ENCODE results near the gene NUP214.

The NUP214 gene

GRCh38 chr9:131281119-131281965 is 156.0 kb downstream of the NUP214 start:
- H3K4me1 ChIP-seq (ENCODE audit: control insufficient read depth, low read length), result peaks cover 11% of the 10 kb centered on the region

DNA sequence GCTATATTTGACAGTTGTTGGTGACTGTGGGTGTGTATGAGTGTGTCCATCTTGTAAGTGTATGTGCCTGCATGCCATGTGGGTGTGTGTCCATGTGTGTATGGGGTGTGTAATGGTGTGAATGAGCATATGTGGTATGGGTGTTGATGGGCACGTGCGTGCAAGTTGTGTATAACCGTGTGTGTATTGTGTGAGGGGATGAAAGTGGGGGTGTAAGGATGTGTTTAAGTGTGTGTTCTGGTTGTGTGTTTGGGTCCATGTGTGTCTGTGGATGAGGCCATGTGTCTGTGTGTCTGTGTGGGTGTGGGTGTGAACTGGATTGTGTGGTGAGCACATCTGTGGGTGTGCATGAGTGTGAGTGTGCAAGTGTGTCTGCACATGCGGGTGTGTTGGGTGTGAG is 156.8 kb downstream of the NUP214 start:
- TF ChIP-seq EZH2phosphoT487 (IDR thresholded peaks at IDR 0.05; ENCODE audit: borderline replicate concordance, low read length), result no peak
- no peak for TF ChIP-seq CTCF (IDR thresholded peaks at IDR 0.05; ENCODE audit: low read depth, low read length, poor library complexity, severe bottlenecking)
- Histone ChIP-seq H3K36me3 (ENCODE audit: control insufficient read depth, low read length) (no peaks in the 10 kb centered on the region), H3K27ac (ENCODE audit: low read depth, low read length) (no peak overlapping the region), H3K9me2 (replicated peaks; ENCODE audit: control insufficient read depth, low read length) (no peaks in the 10 kb centered on the region), H3K79me2 (ENCODE audit: control insufficient read depth, low read length) (no peaks in the 10 kb centered on the region), H3K27me3 (ENCODE audit: control insufficient read depth, low read length) (no peaks in the 10 kb centered on the region), H3K9me3 (ENCODE audit: control insufficient read depth, insufficient read depth, low read length) (no peaks in the 10 kb centered on the region), H3K4me2 (ENCODE audit: low read length) (no peak overlapping the region), H4K20me1 (ENCODE audit: control insufficient read depth, insufficient read depth, low read depth, low read length) (no peaks in the 10 kb centered on the region), H3F3A (ENCODE audit: control insufficient read depth, insufficient read depth) (peaks cover 3% of the 10 kb centered on the region), H3K4me1 (ENCODE audit: control insufficient read depth, low read length) (peaks cover 11% of the 10 kb centered on the region), H3K4me3 (ENCODE audit: low read length) (no peak overlapping the region)

More at GRCh38 chr9:131281119-131281965, 156.0 kb downstream of the NUP214 start:
- Histone ChIP-seq H3K4me3 (ENCODE audit: low read length) (no peak overlapping the region), H3F3A (ENCODE audit: control insufficient read depth, insufficient read depth) (peaks cover 3% of the 10 kb centered on the region), H3K9me3 (ENCODE audit: control insufficient read depth, insufficient read depth, low read length) (no peaks in the 10 kb centered on the region), H3K27me3 (ENCODE audit: control insufficient read depth, low read length) (no peaks in the 10 kb centered on the region), H3K36me3 (ENCODE audit: control insufficient read depth, low read length) (peaks cover under 1% of the 10 kb centered on the region; the same call in 1 of the 2 replicates), H3K27ac (ENCODE audit: low read depth, low read length) (no peak overlapping the region), H4K20me1 (ENCODE audit: control insufficient read depth, insufficient read depth, low read depth, low read length) (no peaks in the 10 kb centered on the region), H3K79me2 (ENCODE audit: control insufficient read depth, low read length) (peaks cover 2% of the 10 kb centered on the region), H3K4me2 (ENCODE audit: low read length) (no peak overlapping the region), H3K9me2 (replicated peaks; ENCODE audit: control insufficient read depth, low read length) (no peaks in the 10 kb centered on the region)
- no peak for TF ChIP-seq EZH2phosphoT487 (IDR thresholded peaks at IDR 0.05; ENCODE audit: borderline replicate concordance, low read length)
- no peak for TF ChIP-seq CTCF (IDR thresholded peaks at IDR 0.05; ENCODE audit: low read depth, low read length, poor library complexity, severe bottlenecking)

DNA sequence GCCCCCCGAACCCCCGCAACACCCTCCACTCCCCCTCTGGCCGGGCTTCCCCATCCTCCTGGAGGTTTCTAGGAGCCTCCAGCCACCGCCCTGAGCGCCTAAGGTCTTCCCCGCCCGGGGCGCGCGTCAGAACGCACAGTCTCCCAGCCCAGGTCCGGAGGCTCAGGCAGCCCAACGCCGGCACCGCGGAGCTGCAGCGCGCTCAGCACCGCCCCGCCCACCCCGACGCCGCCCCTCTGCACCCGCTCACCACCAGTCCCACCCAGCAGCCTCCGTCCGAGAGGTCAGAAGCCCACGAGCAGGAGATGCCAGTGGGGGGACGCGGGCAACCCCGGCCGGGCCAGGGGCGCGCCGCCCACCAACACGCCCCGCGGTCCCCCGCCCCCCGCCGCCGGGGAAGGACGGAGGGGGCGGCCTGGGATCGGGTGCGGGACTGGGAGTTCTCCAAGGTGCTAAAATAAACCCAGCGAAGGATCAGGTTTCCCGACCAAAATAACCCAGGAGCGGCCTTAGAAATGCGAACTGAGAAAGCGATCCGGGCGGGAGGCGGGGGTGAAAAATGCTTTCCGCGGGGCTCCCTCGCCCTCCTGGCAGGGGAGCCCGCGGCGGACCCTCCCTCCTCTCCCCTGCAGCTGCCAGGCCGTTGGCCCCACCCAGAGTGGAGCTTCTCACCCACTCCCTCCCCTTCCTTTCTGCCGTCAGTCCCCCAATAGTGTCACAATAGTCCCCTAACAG is 157.5 kb downstream of the NUP214 start:
- H3F3A ChIP-seq (ENCODE audit: control insufficient read depth, insufficient read depth), result peaks cover 3% of the 10 kb centered on the region
- peaks cover 11% of the 10 kb centered on the region for H3K4me1 ChIP-seq (ENCODE audit: control insufficient read depth, low read length)
- H3K27ac ChIP-seq (ENCODE audit: low read depth, low read length), result no peak overlapping the region
- no peaks in the 10 kb centered on the region for H3K79me2 ChIP-seq (ENCODE audit: control insufficient read depth, low read length)
- H3K9me3 ChIP-seq (ENCODE audit: control insufficient read depth, insufficient read depth, low read length), result no peaks in the 10 kb centered on the region
- H3K36me3 ChIP-seq (ENCODE audit: control insufficient read depth, low read length), result no peaks in the 10 kb centered on the region
- H3K27me3 ChIP-seq (ENCODE audit: control insufficient read depth, low read length), result no peaks in the 10 kb centered on the region
- no peak overlapping the region for H3K4me3 ChIP-seq (ENCODE audit: low read length)
- TF ChIP-seq CTCF (IDR thresholded peaks at IDR 0.05; ENCODE audit: low read depth, low read length, poor library complexity, severe bottlenecking), result no peak
- TF ChIP-seq EZH2phosphoT487 (IDR thresholded peaks at IDR 0.05; ENCODE audit: borderline replicate concordance, low read length), result no peak
- no peaks in the 10 kb centered on the region for H4K20me1 ChIP-seq (ENCODE audit: control insufficient read depth, insufficient read depth, low read depth, low read length)
- no peaks in the 10 kb centered on the region for H3K9me2 ChIP-seq (replicated peaks; ENCODE audit: control insufficient read depth, low read length)
- H3K4me2 ChIP-seq (ENCODE audit: low read length), result no peak overlapping the region
